Astrocyte of the spinal cord (primary cell): ENCODE results near the gene HK2.

Experiments
- DNase-seq: peaks from one replicate; pipeline ENCODE4 v3.0.0; 2011; ENCODE audit warnings: low read depth, low spot score
- H3K4me3 ChIP-seq: 2 replicates; pipeline ENCODE4 v1.5.1; 2011; ENCODE audit warnings: low read depth, mild to moderate bottlenecking, low read length, moderate library complexity
- CTCF ChIP-seq: IDR thresholded peaks from 2 replicates; pipeline ENCODE4 v1.5.1; 2012; ENCODE audit warnings: low read depth, mild to moderate bottlenecking, low read length, inconsistent platforms
- in situ Hi-C: cut with HindIII; loops from 2 replicates; pipeline ENCODE4 v1.10.0; 2017; ENCODE audit warnings: low sequenced_read_pairs

The HK2 gene

GRCh38 chr2:74862020-74862964, 28.4 kb downstream of the HK2 start:
- in situ Hi-C loops = no loop called here
- no peak for TF ChIP-seq CTCF
- no peak overlapping the region for H3K4me3 ChIP-seq
- DNase-seq = no peak

GRCh38 chr2:74863802-74864248, 29.9 kb downstream of the HK2 start:
- no peak for DNase-seq
- no peak overlapping the region for H3K4me3 ChIP-seq
- in situ Hi-C loops = no loop called here
- no peak for TF ChIP-seq CTCF

GRCh38 chr2:74864728-74865722, 31.1 kb downstream of the HK2 start:
- DNase-seq = peak; percentile 40
- in situ Hi-C loops = no loop called here
- no peak for TF ChIP-seq CTCF
- no peak overlapping the region for H3K4me3 ChIP-seq

GRCh38 chr2:74865770-74866674, 32.1 kb downstream of the HK2 start:
- no peak for TF ChIP-seq CTCF
- no peak for DNase-seq
- H3K4me3 ChIP-seq = no peak overlapping the region
- in situ Hi-C loops = no loop called here

- in situ Hi-C loops = no loop called here
- H3K4me3 ChIP-seq = no peak overlapping the region
- DNase-seq = peak; percentile 91
- no peak for TF ChIP-seq CTCF
These were observed 34.1 kb downstream of the HK2 start for GRCh38 chr2:74867841-74868658.
